Right lobe of liver (tissue), 4 donors: ENCODE data around the gene CAPZB.

Experiments used
- POLR2A ChIP-seq: fragments of 450-650 bp; IDR thresholded peaks from one replicate; pipeline ENCODE4 v1.6.1; 2017; ENCODE audit warnings: antibody characterized with exemption, mild to moderate bottlenecking
- TF ChIP-seq, protein P1 (sequence below), 4 donors: fragments of 200-600 bp in 3 of 4; fragments of 450-650 bp in 1 of 4; IDR thresholded peaks; one replicate each; pipeline versions ENCODE4 v1.5.1 to v1.8.0; 2016 to 2022; ENCODE audit warnings: antibody characterized with exemption in 4 of 4, mild to moderate bottlenecking in 2 of 4
- donor health status: DM: no; HTN: no; CAD: no.
- donor health status: DM: no; HTN: no; CAD: no.
- donor health status: DM: no; HTN: yes; CAD: no.

DNA sequence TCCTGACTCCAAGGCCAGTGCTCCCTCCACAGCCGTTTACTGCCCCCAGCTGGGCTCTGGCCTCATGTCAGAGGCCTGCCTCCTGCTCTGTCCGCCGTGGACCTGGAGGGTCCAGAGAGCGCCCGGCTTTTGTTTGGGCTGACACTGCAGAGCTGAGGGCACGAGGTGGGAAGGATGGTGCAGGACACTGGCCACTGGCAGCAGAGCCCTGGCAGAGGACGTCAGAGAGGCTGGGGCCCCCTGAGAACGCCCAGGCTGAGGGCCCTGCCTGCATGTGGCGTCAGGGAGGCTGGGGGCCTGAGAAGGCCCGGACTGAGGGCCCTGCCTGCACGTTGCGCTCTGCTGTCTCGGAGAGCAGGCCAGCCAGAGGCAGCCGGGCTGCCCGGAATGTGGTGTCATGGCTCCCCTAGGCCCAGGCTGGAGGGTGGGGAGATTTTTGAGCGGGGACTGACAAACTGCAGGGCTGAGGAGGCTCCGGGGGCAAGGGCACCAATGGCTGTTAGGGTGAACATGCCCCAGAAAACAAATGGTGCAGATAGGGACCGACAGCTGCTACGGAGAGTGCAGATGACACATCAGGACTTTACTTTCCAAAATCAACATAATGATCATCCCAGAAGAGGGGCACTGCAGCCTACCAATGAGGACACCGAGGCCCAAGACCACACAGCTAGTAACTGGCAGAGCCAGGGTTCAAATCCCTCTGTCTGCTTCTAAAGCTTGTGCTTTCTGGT is 141.6 kb downstream of the CAPZB start:
- TF ChIP-seq, protein P1, sequence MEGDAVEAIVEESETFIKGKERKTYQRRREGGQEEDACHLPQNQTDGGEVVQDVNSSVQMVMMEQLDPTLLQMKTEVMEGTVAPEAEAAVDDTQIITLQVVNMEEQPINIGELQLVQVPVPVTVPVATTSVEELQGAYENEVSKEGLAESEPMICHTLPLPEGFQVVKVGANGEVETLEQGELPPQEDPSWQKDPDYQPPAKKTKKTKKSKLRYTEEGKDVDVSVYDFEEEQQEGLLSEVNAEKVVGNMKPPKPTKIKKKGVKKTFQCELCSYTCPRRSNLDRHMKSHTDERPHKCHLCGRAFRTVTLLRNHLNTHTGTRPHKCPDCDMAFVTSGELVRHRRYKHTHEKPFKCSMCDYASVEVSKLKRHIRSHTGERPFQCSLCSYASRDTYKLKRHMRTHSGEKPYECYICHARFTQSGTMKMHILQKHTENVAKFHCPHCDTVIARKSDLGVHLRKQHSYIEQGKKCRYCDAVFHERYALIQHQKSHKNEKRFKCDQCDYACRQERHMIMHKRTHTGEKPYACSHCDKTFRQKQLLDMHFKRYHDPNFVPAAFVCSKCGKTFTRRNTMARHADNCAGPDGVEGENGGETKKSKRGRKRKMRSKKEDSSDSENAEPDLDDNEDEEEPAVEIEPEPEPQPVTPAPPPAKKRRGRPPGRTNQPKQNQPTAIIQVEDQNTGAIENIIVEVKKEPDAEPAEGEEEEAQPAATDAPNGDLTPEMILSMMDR (IDR thresholded peaks at IDR 0.05) = no peak
- no peak for TF ChIP-seq POLR2A
